ENCODE measurements around the gene LRMDA. TPM values are rescaled to one million over a fixed set of nuclear protein-coding genes. Genes with fewer than 3 reads are reported as not detected.

The LRMDA gene
- total and polyA plus RNA-seq, 10 of the 15 experiments (the other 5 are each of a cell fraction or from before 2014, with no cell fraction given), result 0.07 to 0.54 (median 0.29) TPM; not detected in 4

GRCh38 chr10:76440426-76440825, 1009.0 kb downstream of the LRMDA start:
- SMC1A ChIA-PET (ENCODE audit: uncharacterized antibody, unreplicated experiment), result no interaction called here
- DNase-seq (ENCODE audit: low read depth, low spot score) (no peak), ATAC-seq (no peak), FAIRE-seq (no peak)
- in situ Hi-C loops (cut with MboI), result no loop called here
- WGBS (ENCODE audit: insufficient coverage, insufficient replicate concordance, low lambda C conversion rate, missing lambda C conversion rate), result 18% methylated on average over 5 of the region's 5 CpGs
- H3K27ac ChIP-seq (ENCODE audit: control insufficient read depth, insufficient read depth), result no peak overlapping the region
- intact Hi-C loops (cut with micrococcal nuclease; ENCODE audit: unreplicated experiment), result no loop called here
- RAD21 ChIA-PET (ENCODE audit: unreplicated experiment), result no interaction called here
- no peaks in the 10 kb centered on the region for H3K4me1 ChIP-seq (ENCODE audit: control insufficient read depth, insufficient read depth, low read length)
- H3K9me3 ChIP-seq (replicated peaks; ENCODE audit: control insufficient read depth, insufficient read depth, low read length), result no peaks in the 10 kb centered on the region
- CTCF ChIA-PET, result no interaction called here
- H3K79me2 ChIP-seq (ENCODE audit: control insufficient read depth, insufficient read depth, low read length), result no peaks in the 10 kb centered on the region
- H3K36me3 ChIP-seq (ENCODE audit: control insufficient read depth in 2 of 2, insufficient read depth in 2 of 2, low read length in 1 of 2), result no peaks in the 10 kb centered on the region
- POLR2A ChIA-PET, result no interaction called here
- no TSS peak for BruUV-seq (replicated peaks)
- H4K20me1 ChIP-seq (ENCODE audit: control insufficient read depth, insufficient read depth), result no peaks in the 10 kb centered on the region
- H3K9ac ChIP-seq (ENCODE audit: control insufficient read depth, insufficient read depth, low read length), result no peak overlapping the region
- no peak overlapping the region for H3K4me3 ChIP-seq
- no peaks in the 10 kb centered on the region for H3K27me3 ChIP-seq (replicated peaks in 1 of 2; ENCODE audit: control insufficient read depth in 2 of 2, insufficient read depth in 2 of 2, low read length in 1 of 2)
- no peak overlapping the region for H3K4me2 ChIP-seq (ENCODE audit: control insufficient read depth, insufficient read depth)
- no peak overlapping the region for H2AFZ ChIP-seq (ENCODE audit: control insufficient read depth, low read depth, low read length)
- TF ChIP-seq ZZZ3 (IDR thresholded peaks at IDR 0.05; ENCODE audit: control insufficient read depth, insufficient read length, low read depth) (no peak), SMAD1 (IDR thresholded peaks at IDR 0.05; ENCODE audit: low read depth, partially characterized antibody) (no peak), SIX5 (IDR thresholded peaks at IDR 0.05; ENCODE audit: low read depth, low read length, severe bottlenecking) (no peak), YY1 (IDR thresholded peaks at IDR 0.05; ENCODE audit: low read depth, low read length) (no peak), CREB1 (IDR thresholded peaks at IDR 0.05; ENCODE audit: low read depth) (no peak), SPI1 (IDR thresholded peaks at IDR 0.05; ENCODE audit: borderline replicate concordance, insufficient read depth, low read depth, low read length) (no peak), MAX (IDR thresholded peaks at IDR 0.05; ENCODE audit: low read depth, low read length) (no peak)
- TF ChIP-seq, protein P1, sequence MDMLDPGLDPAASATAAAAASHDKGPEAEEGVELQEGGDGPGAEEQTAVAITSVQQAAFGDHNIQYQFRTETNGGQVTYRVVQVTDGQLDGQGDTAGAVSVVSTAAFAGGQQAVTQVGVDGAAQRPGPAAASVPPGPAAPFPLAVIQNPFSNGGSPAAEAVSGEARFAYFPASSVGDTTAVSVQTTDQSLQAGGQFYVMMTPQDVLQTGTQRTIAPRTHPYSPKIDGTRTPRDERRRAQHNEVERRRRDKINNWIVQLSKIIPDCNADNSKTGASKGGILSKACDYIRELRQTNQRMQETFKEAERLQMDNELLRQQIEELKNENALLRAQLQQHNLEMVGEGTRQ (IDR thresholded peaks at IDR 0.05; ENCODE audit: borderline replicate concordance, low read depth, low read length), result no peak
- TF ChIP-seq, protein P2, sequence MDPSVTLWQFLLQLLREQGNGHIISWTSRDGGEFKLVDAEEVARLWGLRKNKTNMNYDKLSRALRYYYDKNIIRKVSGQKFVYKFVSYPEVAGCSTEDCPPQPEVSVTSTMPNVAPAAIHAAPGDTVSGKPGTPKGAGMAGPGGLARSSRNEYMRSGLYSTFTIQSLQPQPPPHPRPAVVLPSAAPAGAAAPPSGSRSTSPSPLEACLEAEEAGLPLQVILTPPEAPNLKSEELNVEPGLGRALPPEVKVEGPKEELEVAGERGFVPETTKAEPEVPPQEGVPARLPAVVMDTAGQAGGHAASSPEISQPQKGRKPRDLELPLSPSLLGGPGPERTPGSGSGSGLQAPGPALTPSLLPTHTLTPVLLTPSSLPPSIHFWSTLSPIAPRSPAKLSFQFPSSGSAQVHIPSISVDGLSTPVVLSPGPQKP (IDR thresholded peaks at IDR 0.05; ENCODE audit: low read depth, low read length), result no peak

All from GM12878 (cell line).